HG02981 (cell line): ENCODE measurements around the gene RFWD3.
"Not testable (repeated sequence)": the region's sequence is repeated elsewhere in the genome, so short reads cannot be mapped to it uniquely, and the experiment has no call there.

ENCODE experiments used
- ATAC-seq: cut with Tn5 transposase; IDR thresholded peaks from one replicate; pipeline ENCODE4 v1.9.1; 2021; ENCODE audit warnings: mild to moderate bottlenecking, moderate library complexity; ENCODE audit not compliant: unreplicated experiment

The RFWD3 gene

GRCh38 chr16:74666010-74666421 is 661 bp downstream of the RFWD3 start:
- no peak for ATAC-seq

DNA sequence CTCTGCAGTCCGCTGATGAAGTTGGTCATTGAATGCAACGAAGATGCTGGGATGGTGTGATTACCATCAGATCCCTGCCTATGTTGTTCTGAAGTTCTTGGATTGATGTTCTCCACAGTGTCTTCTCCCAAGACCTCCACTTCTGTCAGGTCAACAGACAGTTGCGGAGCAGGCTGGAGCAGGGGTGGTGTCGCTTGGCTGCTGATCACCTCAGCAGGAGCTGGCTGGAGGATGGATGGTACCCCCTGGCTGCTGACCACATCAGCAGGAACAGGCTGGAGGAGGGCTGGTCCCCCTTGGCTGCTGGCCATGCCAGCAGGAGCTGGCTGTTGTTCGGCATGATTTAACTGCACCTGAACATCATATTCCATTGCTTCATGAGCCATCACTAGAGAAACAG is 5.6 kb downstream of the RFWD3 start:
- ATAC-seq = no peak

- ATAC-seq = no peak
These were observed 6.3 kb downstream of the RFWD3 start for GRCh38 chr16:74660383-74660782.

GRCh38 chr16:74659041-74659440 is 7.6 kb downstream of the RFWD3 start:
- ATAC-seq = no peak

DNA sequence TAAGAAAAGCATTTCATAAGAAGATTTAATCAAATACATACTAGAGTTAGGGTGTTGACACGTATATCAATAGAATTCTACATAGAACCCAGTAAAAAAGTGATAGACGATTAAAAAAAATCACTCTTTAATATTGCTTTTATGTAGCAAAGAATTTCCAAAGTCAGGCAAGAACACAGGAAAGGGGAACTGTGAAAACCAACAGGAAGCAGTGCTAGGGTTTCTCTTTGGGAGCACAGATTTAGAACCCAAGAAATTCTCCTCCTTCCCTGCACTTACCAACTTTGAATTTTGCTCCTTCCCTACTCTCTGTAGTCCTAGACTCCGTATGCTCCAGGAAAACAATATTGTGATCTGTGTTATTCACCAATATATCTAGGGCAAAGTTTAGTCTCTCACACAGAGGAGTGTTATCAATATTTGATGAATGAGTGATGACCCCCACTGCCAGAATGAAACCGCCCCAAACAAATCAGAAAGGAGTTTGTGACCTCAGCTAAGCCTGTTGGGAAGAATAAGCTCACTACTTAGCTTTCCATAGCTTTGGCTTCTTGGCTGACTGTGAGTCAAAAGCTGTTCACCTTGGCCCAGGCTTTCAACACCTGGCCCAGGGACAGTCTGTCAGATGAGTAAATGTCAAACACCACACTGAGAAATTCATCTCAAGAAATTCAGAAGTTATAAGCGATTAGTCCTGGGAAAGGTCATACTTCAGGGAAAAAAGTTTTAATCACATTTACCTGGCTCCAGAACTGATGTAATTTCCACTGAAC is 8.6 kb downstream of the RFWD3 start:
- ATAC-seq = no peak

DNA sequence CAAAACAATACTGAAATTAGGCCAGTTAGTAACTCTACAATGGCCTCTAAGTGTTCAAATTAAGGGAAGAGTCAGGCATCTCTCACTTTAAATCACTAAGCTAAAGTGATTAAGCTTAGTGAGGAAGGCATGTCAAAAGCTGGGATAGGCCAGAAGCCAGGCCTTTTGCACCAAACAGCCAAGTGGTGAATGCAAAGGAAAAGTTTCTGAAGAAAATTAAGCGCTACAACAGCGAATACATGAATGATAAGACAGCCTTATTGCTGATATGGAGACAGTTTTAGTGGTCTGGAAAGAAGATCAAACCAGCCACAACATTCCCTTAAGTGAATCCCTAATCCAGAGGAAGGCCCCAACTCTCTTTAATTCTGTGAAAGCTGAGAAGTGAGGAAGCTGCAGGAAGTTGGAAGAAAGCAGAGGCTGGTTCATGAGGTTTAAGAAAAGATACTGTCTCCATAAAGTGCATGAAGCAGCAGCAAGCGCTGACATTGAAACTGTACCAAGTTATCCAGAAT is 12.1 kb downstream of the RFWD3 start:
- no peak for ATAC-seq

DNA sequence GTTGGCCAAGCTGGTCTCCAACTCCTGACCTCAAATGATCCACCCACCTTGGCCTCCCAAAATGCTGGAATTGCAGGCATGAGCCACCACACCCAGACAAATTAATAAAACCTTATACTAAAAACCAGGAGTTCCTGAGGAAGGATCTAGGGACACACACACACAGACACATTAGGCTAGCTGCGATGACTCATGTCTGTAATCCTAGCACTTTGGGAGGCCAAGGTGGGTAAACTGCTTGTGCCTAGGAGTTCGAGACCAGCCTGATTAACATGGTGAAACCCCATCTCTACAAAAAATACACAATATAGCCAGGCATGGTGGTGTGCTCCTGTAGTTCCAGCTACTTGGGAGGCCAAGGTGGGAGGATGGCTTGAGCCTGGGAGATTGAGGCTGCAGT is 13.8 kb downstream of the RFWD3 start:
- not testable (repeated sequence) for ATAC-seq

- ATAC-seq = no peak
These were observed 14.4 kb downstream of the RFWD3 start for GRCh38 chr16:74652249-74652648.

- no peak for ATAC-seq
These were observed 14.8 kb downstream of the RFWD3 start for GRCh38 chr16:74651841-74652240.

DNA sequence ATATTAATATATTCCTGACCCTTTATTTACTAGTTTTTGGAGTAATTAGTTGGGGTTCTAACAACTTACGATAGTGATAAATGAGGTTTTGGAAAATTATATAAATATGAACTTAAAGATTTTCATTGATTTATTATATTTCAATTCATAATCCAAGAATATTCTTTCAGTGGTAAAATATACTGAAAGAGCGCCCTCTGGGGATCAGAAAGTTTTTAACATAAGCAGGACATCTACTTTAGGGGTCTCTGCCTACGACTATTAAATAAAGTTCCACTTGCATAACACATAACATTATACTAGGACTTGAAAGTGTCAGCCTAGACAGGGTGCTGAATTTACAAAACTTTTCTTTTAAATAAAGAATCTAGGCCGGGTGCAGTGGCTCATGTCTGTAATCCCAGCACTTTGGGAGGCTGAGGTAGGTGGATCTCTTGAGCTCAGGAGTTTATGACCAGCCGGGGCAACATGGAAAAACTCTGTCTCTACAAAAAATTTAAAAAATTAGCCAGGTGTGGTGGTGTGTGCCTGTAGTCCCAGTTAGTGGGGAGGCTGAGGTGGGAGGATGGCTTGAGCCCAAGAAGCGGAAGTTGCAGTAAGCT is 15.6 kb downstream of the RFWD3 start:
- ATAC-seq = no peak

GRCh38 chr16:74649839-74650504 is 16.7 kb downstream of the RFWD3 start:
- no peak for ATAC-seq

GRCh38 chr16:74641969-74642368 is 24.7 kb downstream of the RFWD3 start:
- ATAC-seq = no peak

- no peak for ATAC-seq
These were observed 28.8 kb downstream of the RFWD3 start for GRCh38 chr16:74637742-74638453.

DNA sequence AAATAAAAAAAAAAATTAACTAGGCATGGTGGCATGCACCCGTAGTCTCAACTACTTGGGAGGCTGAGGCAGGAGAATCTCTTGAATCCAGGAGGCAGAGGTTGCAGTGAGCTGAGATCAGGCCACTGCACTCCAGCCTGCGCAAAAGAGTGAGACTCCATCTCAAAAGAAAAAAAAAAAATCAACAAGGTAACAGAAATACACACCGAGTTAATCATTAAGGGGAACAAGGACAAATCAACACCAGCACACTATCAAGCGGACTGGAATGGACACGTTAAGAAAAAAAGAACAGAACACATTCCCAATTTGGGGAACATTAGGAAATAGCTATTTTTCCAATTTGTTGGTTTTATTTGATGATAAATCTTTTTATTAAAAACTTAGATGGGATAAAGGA is 31.4 kb downstream of the RFWD3 start:
- no peak for ATAC-seq

DNA sequence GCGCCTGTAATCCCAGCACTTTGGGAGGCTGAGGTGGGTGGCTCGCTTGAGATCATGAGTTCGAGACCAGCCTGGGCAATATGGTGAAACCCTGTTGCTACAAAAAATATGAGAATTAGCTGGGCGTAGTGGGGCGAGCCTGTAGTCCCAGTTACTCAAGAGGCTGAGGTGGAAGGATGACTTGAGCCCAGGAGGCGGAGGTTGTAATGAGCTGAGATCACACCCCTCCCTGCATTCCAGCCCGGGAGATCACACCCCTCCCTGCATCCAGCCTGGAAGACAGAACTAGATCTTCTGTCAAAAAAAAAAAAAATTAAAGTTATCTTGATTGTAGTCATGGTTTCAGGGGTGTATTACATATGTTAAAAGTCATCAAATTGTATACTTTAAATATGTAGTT is 33.0 kb downstream of the RFWD3 start:
- ATAC-seq = no peak

- ATAC-seq = no peak
These were observed 39.0 kb downstream of the RFWD3 start for GRCh38 chr16:74627506-74628220.

DNA sequence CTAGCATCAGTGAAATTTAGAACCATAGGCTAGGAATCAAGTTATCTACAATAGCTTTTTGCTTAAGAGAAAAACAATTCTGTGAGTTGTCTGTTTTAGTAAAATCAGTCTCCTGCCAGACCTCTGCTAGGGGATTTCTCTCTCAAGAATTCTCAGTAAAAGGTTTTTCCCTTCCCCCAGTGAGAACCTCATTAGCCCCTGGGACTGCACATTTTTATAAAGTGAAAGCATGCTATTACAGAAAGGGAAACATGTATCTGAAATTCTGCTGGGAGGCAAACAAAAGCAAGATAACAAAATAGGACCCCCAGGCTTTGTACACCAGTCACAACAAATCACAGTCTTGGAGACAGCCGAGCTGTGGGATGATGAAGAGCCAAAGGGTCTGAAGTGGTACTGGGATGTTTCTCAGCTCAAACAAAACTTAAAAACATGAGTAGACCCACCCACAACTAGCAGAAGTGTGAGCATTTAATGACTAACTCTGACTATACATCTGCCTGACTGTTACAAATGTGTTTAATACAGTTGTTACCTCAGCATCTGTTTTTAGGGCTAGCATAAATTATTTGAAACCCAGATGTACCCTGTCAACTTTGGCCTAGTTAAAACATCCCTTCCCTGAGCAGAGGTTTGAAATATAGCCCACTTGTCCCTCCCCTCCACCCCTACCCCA is 39.8 kb downstream of the RFWD3 start:
- ATAC-seq = no peak

GRCh38 chr16:74625500-74626350 is 41.0 kb downstream of the RFWD3 start:
- ATAC-seq = no peak

DNA sequence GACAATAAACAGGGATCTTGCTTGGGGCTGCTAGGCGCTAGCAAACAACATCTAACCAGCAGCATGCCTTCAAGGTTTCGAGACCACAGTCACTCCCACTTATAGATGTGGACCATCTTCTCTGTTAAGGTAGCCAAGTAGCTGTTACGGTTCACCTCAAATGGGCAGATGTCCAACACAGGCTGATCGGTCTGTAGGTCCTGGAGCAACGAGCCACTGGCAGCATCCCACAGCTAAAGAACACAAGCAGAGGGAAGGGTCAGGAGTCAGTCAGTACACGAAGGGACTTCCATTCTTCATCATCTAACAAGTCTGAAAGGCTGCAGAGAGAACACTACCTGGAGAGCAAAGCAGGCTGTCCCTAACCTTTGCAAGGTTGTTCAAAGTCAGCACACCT is 42.8 kb downstream of the RFWD3 start:
- ATAC-seq = no peak
